Middle frontal gyrus (tissue), 1 donor: Measurements from ENCODE around the gene IGF2BP3.
A peak's percentile ranks its signal among the peaks of the same experiment; 100 is the strongest.

Source experiments
- DNase-seq: peaks from one replicate; pipeline ENCODE4 v3.0.0-alpha.2; 2015; ENCODE audit warnings: low spot score; ENCODE audit errors: extremely low spot score

IGF2BP3 gene

GRCh38 chr7:23298885-23299769, 171.2 kb downstream of the IGF2BP3 start, which contains the start of gene MALSU1:
Gene MALSU1 (plus strand): TSS chr7:23299339. CDS start chr7:23299353, 14 bp downstream.
- peak; percentile 98 for DNase-seq

- DNase-seq, result no peak
Measured at GRCh38 chr7:23298141-23298881, 172.0 kb downstream of the IGF2BP3 start.

GRCh38 chr7:23295401-23295697, 174.9 kb downstream of the IGF2BP3 start:
- no peak for DNase-seq

GRCh38 chr7:23294549-23295400, 175.5 kb downstream of the IGF2BP3 start:
- no peak for DNase-seq

- DNase-seq, result no peak
Measured at GRCh38 chr7:23293500-23294073, 176.7 kb downstream of the IGF2BP3 start.

- no peak for DNase-seq
Measured at GRCh38 chr7:23292623-23293022, 177.7 kb downstream of the IGF2BP3 start.

- no peak for DNase-seq
Measured at GRCh38 chr7:23291957-23292560, 178.2 kb downstream of the IGF2BP3 start.

- DNase-seq, result no peak
Measured at GRCh38 chr7:23290993-23291392, 179.3 kb downstream of the IGF2BP3 start.

- DNase-seq, result no peak
Measured at GRCh38 chr7:23287612-23288011, 182.7 kb downstream of the IGF2BP3 start.

- no peak for DNase-seq
Measured at GRCh38 chr7:23285657-23286646, 184.3 kb downstream of the IGF2BP3 start.

GRCh38 chr7:23284871-23285270, 185.4 kb downstream of the IGF2BP3 start:
- DNase-seq, result no peak

GRCh38 chr7:23283086-23283485, 187.2 kb downstream of the IGF2BP3 start:
- no peak for DNase-seq

GRCh38 chr7:23279819-23280525, 190.3 kb downstream of the IGF2BP3 start:
- no peak for DNase-seq

GRCh38 chr7:23277359-23277989, 192.8 kb downstream of the IGF2BP3 start:
- DNase-seq, result peak; percentile 20

GRCh38 chr7:23276947-23277346, 193.3 kb downstream of the IGF2BP3 start:
- DNase-seq, result no peak

GRCh38 chr7:23276376-23276775, 193.9 kb downstream of the IGF2BP3 start:
- DNase-seq, result no peak

- DNase-seq, result no peak
Measured at GRCh38 chr7:23275912-23276311, 194.4 kb downstream of the IGF2BP3 start.

GRCh38 chr7:23273141-23273599, 197.1 kb downstream of the IGF2BP3 start:
- no peak for DNase-seq
